IPS DF 6.9 (cell line): ENCODE data around the gene GALNT2.

Experiments used
- DNase-seq: peaks from one replicate; pipeline ENCODE4 v3.0.0-alpha.2; 2013; ENCODE audit warnings: low read depth, low spot score
- H3K27ac ChIP-seq: one replicate; pipeline ENCODE4 v1.5.1; 2013; ENCODE audit warnings: low read length, control low read depth
- H3K27me3 ChIP-seq: 2 replicates; pipeline ENCODE4 v1.6.1; 2013; ENCODE audit warnings: mild to moderate bottlenecking, low read length; ENCODE audit not compliant: control insufficient read depth, insufficient read depth
- H3K36me3 ChIP-seq: 2 replicates; pipeline ENCODE4 v1.6.1; 2013; ENCODE audit warnings: low read length; ENCODE audit not compliant: control insufficient read depth, insufficient read depth
- H3K4me1 ChIP-seq: 2 replicates; pipeline ENCODE4 v1.6.1; 2013; ENCODE audit warnings: low read length; ENCODE audit not compliant: control insufficient read depth, insufficient read depth
- H3K4me3 ChIP-seq: 2 replicates; pipeline ENCODE4 v1.5.1; 2013; ENCODE audit warnings: mild to moderate bottlenecking, low read length
- H3K9me3 ChIP-seq: 2 replicates; pipeline ENCODE4 v1.6.1; 2013; ENCODE audit warnings: low read length, inconsistent platforms; ENCODE audit not compliant: control insufficient read depth, insufficient read depth
- WGBS: extraction: QIAGEN DNeasy Blood & Tissue Kit; methylation state at CpG from one replicate; pipeline ENCODE4 v1.1.7; 2013; ENCODE audit warnings: mixed read lengths, missing lambda C conversion rate; ENCODE audit not compliant: insufficient read length, insufficient coverage; 5-methylcytosine and 5-hydroxymethylcytosine counted together

GALNT2 gene

DNA sequence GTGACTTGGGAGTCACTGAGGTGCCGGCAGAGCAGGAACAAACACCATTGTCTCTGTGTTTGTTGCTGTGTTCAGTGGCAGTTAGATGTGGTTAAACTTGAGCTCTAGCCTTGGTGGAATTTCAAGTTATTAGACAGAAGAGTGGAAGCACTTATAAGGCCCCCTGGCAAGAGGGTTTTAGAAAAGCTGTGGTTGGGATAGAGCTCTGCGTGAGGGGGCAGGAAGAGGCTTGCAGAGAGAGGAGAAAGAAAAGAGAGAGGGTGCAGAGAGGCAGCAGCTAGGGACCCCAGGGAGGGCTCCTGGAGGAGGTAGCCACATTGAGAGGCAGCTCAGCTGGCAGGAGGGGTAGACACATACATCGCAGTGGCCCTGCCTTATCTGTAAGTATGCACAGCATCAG lies 128.2 kb downstream of the GALNT2 start:
- H3K27me3 ChIP-seq: no peaks in the 10 kb centered on the region
- no CpG with 5 or more reads among the region's 3 CpGs for WGBS
- H3K4me3 ChIP-seq: no peak overlapping the region
- H3K27ac ChIP-seq: no peak overlapping the region
- H3K4me1 ChIP-seq: no peaks in the 10 kb centered on the region
- DNase-seq: no peak
- H3K36me3 ChIP-seq: no peaks in the 10 kb centered on the region
- no peaks in the 10 kb centered on the region for H3K9me3 ChIP-seq

DNA sequence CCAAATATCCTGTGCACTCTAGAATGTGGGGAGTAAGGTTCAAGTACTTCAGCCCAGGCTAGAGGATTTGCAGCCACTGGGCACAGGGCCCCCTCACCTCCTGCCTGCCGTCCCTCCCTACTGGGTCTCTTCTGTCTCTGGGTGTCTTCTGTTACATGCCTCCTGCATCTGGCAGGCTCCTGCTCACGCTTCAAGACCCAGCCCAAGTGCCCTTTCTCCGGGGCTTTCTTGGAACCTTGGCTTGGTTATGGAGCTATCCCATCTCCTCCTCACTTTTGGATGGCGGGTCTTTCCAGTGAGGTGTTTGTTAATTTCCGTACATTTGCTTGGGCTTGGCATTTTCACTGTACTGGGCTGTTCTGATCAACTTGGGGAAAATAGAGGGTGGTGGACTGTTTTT lies 129.0 kb downstream of the GALNT2 start:
- no peak overlapping the region for H3K27ac ChIP-seq
- no peak for DNase-seq
- WGBS: no CpG with 5 or more reads among the region's 5 CpGs
- no peak overlapping the region for H3K4me3 ChIP-seq
- no peaks in the 10 kb centered on the region for H3K9me3 ChIP-seq
- no peaks in the 10 kb centered on the region for H3K27me3 ChIP-seq
- H3K36me3 ChIP-seq: no peaks in the 10 kb centered on the region
- H3K4me1 ChIP-seq: no peaks in the 10 kb centered on the region

DNA sequence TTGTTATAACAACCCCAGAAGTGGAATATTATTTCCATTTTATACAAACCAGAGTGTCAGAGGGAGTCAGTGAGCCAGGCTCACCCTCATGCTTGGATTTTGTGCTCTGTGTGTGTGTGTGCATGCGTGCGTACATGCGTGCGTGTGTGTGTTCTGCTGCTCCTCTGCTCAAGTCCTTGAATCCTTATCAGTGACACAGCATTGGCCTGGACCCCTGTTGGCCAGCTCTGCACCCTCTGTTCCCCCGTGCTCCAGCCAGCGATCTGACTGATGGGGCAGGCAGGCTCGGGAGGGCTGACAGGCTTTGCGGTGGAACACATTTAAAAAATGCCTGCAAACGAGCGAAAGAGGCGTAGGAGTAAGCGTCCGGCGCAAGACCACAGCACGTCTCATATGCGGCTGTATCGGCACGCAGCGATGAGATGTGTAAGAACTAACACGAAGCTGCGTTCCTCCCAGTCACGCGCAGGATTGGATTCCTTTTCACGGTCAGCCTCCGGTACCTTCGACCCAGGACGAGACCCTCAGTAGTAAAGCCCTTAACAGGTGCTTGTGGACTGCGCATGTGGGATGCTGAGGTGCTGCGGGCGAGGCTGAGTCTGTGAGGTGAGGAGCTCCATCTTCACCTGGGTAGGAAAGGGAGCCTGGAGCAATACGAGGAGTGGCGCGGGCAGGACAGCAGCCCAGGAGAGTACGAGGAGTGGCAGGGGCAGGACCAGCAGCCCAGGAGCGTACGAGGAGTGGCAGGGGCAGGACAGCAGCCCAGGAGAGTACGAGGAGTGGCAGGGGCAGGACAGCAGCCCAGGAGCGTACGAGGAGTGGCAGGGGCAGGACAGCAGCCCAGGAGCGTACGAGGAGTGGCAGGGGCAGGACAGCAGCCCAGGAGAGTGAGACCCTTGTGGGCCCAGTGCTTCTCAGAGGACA lies 130.9 kb downstream of the GALNT2 start:
- H3K27ac ChIP-seq: no peak overlapping the region
- H3K36me3 ChIP-seq: no peaks in the 10 kb centered on the region
- no peaks in the 10 kb centered on the region for H3K27me3 ChIP-seq
- H3K4me1 ChIP-seq: no peaks in the 10 kb centered on the region
- no peak overlapping the region for H3K4me3 ChIP-seq
- DNase-seq: no peak
- H3K9me3 ChIP-seq: no peaks in the 10 kb centered on the region
- WGBS: no CpG with 5 or more reads among the region's 41 CpGs

DNA sequence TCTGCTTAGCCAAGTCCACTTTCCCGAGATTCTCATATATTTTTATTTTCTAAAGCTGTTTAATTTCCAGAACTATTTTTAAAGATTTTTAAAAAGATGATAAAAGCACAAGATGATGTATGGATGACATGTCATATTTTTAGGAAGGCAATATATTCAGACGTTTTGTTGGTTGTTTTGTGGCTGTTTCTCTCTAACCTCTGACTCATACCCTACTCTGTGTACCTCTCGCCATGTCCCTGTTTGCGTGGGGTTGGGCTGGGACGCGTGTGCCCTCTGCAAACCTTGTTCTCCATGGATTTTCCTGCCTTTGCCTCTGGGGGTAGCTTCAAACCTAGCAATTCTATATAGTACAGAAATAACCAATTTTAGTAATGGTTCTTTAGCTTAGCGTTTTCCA lies 132.0 kb downstream of the GALNT2 start:
- no CpG with 5 or more reads among the region's 7 CpGs for WGBS
- Histone ChIP-seq H3K9me3 (no peaks in the 10 kb centered on the region), H3K4me1 (no peaks in the 10 kb centered on the region), H3K36me3 (no peaks in the 10 kb centered on the region), H3K4me3 (no peak overlapping the region), H3K27ac (no peak overlapping the region), H3K27me3 (no peaks in the 10 kb centered on the region)
- DNase-seq: no peak

DNA sequence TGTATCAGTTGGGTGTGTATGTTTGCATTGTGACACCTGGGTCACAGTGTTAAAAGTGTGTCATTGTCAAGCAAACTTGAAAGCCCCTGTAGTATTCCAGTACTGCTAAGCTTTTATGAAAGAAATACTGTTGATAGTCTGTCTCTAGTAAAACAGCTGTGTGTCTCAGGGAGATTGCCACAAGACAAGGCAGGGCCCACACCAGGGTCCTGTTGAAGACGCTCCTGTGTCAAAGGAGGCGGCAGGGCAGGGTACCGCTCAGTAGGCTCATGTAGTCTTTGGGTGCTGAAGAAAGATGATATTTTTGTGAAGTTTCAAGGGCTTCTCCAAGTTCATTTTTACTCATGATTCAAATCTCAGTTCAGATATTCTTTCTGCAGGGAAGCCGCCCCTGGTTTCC lies 132.5 kb downstream of the GALNT2 start:
- Histone ChIP-seq H3K27me3 (no peaks in the 10 kb centered on the region), H3K36me3 (no peaks in the 10 kb centered on the region), H3K27ac (no peak overlapping the region), H3K9me3 (no peaks in the 10 kb centered on the region), H3K4me1 (no peaks in the 10 kb centered on the region), H3K4me3 (no peak overlapping the region)
- no peak for DNase-seq
- no CpG with 5 or more reads among the region's 4 CpGs for WGBS

DNA sequence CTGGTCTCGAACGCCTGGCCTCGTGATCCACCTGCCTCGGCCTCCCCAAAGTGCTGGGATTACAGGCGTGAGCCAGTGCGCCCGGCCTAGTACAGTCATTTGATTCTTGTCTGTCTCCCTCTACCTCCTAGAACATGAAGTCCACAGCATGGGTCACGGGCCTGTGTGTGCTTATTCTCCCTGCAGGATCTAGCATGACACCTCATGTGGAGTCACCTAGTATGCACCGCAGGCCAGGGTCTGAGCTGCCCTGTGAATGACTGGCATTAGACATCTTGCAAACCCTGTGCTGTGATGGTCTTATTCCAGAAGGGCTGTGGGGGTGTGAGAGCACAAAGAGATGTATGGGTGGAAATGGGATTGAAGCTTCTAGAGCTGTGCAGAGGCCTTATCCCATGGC lies 133.2 kb downstream of the GALNT2 start:
- H3K4me1 ChIP-seq: peaks cover 2% of the 10 kb centered on the region; the same call in 1 of the 2 replicates
- H3K4me3 ChIP-seq: no peak overlapping the region
- no peaks in the 10 kb centered on the region for H3K9me3 ChIP-seq
- H3K27ac ChIP-seq: no peak overlapping the region
- no CpG with 5 or more reads among the region's 9 CpGs for WGBS
- H3K36me3 ChIP-seq: peaks cover 3% of the 10 kb centered on the region; the same call in 1 of the 2 replicates
- no peaks in the 10 kb centered on the region for H3K27me3 ChIP-seq
- no peak for DNase-seq

DNA sequence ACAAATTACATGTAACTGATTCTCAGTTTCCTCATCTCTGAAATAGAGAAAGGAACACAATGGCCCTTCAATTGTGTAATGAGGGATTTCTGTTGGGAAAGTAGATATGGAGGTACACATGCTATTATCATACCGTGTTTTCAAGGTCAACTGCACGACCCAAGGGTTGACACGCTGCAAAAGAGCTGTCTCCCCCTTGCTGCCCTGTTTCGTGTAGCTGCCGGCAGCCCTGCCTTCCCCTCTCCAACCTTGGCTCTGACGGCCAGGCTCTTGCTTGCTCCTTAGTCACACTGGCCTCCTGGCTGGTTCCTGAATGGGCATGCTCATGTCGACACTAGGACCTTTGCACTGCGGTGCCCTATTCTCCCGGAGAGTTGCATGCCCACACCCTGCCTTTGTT lies 134.4 kb downstream of the GALNT2 start:
- H3K27ac ChIP-seq: no peak overlapping the region
- peaks cover 3% of the 10 kb centered on the region; the same call in 1 of the 2 replicates for H3K36me3 ChIP-seq
- no peaks in the 10 kb centered on the region for H3K9me3 ChIP-seq
- no peak overlapping the region for H3K4me3 ChIP-seq
- H3K27me3 ChIP-seq: no peaks in the 10 kb centered on the region
- DNase-seq: no peak
- no CpG with 5 or more reads among the region's 9 CpGs for WGBS
- H3K4me1 ChIP-seq: peaks cover 2% of the 10 kb centered on the region; the same call in 1 of the 2 replicates

DNA sequence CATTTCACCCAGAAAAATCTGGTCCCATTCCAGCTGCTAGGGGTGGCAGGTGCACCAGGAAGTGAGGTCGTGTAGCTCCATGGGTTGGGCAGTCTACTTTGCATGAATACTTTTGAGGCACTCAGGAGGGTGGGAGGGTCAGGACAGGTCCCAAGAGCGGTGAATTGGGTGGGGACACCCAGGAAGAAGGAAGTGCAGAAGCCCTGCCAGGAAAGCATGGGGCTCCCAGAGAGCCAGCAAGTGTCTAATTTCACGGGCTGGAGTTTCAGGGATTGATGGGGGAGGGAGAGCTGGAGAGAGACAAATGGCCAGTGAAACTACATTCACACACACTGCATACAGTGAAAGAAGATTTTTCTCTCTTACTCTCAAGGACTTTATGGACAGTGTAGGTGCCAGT lies 137.8 kb downstream of the GALNT2 start:
- Histone ChIP-seq H3K27me3 (no peaks in the 10 kb centered on the region), H3K27ac (no peak overlapping the region), H3K4me3 (no peak overlapping the region), H3K36me3 (peaks cover 3% of the 10 kb centered on the region; the same call in 1 of the 2 replicates), H3K9me3 (no peaks in the 10 kb centered on the region), H3K4me1 (peaks cover 2% of the 10 kb centered on the region; the same call in 1 of the 2 replicates)
- DNase-seq: no peak
- WGBS: no CpG with 5 or more reads among the region's 3 CpGs

DNA sequence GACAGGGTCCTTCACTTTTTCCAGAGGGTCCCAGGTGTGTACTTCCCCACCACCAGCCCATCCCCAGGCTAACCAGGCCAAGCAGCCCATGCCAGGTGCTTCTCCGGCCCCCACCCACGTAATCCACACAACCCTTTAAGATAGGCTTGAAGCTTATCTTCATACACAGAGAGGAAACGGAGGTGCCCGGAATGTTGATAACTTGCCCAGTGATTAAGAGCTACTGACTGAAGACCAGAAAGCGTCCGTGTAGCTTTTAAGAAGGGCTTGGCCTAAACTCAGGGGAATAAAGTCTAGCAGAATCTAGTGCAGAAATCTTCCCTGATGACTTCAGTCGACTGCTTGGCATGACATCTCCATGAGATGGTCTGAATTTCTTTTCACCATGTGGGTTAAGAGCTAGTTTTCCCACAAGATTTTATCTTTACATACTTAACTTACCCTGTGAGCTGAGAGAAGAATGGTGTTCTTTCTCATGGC lies 138.7 kb downstream of the GALNT2 start:
- no peak for DNase-seq
- H3K27me3 ChIP-seq: no peaks in the 10 kb centered on the region
- H3K36me3 ChIP-seq: peaks cover 3% of the 10 kb centered on the region; the same call in 1 of the 2 replicates
- no CpG with 5 or more reads among the region's 7 CpGs for WGBS
- H3K4me3 ChIP-seq: no peak overlapping the region
- no peaks in the 10 kb centered on the region for H3K9me3 ChIP-seq
- no peak overlapping the region for H3K27ac ChIP-seq
- H3K4me1 ChIP-seq: peaks cover 2% of the 10 kb centered on the region; the same call in 1 of the 2 replicates

DNA sequence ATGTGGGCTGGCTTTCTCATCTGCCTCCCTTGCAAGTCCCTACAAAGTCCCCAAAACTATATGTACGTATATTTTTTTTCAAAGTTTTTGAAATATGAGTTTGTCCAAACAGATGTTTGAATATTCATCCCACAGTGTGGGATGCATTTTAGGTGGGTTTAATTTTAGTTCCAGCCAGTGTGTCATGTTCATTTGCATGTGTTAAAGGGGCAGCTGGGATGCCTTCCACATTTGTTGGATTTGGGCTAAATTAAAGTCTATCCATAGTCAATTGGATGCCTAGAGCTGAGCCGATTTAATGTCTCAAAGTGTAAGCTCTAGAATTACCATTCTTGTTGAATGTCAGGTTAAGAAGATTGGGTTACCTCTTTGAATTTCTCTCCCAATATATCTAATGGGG lies 139.2 kb downstream of the GALNT2 start:
- H3K4me3 ChIP-seq: no peak overlapping the region
- peaks cover 3% of the 10 kb centered on the region; the same call in 1 of the 2 replicates for H3K36me3 ChIP-seq
- peaks cover 2% of the 10 kb centered on the region; the same call in 1 of the 2 replicates for H3K4me1 ChIP-seq
- no peak for DNase-seq
- H3K27me3 ChIP-seq: no peaks in the 10 kb centered on the region
- H3K9me3 ChIP-seq: no peaks in the 10 kb centered on the region
- no peak overlapping the region for H3K27ac ChIP-seq
- no CpG with 5 or more reads among the region's 2 CpGs for WGBS
